ENCODE results near the gene SLC25A33. TPM values are rescaled to one million over a fixed set of nuclear protein-coding genes. Genes with fewer than 3 reads are reported as not detected.

Gene SLC25A33
- total and polyA plus RNA-seq, 2 donors from 2014 or later = 3.8 to 11.3 TPM

DNA sequence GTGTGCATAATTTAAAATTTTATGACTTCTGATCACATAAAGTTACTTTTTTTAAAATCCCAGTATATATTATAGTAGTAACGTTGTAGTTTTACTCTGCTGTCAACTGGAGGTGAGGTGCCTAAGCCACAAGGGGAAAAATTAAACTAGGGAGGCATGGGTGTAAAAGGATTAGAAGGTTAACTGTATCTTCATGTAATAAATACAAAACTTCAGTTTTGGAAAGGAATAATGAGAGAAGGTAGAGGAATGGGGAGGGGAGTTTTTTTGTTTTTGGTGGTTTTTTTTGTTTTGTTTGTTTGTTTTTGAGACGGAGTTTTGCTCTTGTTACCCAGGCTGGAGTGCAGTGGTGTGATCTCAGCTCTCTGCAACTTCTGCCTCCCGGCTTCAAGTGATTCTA lies 5.7 kb downstream of the SLC25A33 start:
- TF ChIP-seq, protein P1, sequence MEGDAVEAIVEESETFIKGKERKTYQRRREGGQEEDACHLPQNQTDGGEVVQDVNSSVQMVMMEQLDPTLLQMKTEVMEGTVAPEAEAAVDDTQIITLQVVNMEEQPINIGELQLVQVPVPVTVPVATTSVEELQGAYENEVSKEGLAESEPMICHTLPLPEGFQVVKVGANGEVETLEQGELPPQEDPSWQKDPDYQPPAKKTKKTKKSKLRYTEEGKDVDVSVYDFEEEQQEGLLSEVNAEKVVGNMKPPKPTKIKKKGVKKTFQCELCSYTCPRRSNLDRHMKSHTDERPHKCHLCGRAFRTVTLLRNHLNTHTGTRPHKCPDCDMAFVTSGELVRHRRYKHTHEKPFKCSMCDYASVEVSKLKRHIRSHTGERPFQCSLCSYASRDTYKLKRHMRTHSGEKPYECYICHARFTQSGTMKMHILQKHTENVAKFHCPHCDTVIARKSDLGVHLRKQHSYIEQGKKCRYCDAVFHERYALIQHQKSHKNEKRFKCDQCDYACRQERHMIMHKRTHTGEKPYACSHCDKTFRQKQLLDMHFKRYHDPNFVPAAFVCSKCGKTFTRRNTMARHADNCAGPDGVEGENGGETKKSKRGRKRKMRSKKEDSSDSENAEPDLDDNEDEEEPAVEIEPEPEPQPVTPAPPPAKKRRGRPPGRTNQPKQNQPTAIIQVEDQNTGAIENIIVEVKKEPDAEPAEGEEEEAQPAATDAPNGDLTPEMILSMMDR (IDR thresholded peaks at IDR 0.05; ENCODE audit: borderline replicate concordance, extremely low read depth, insufficient read depth) = no peak
- H3K36me3 ChIP-seq (ENCODE audit: control insufficient read depth in 2 of 3, insufficient read depth in 3 of 3, low read length in 3 of 3) = no peaks in the 10 kb centered on the region
- no peaks in the 10 kb centered on the region for H3K27me3 ChIP-seq (ENCODE audit: control insufficient read depth, insufficient read depth, low read length)
- no peak overlapping the region for H3K27ac ChIP-seq (ENCODE audit: low read depth in 2 of 2, low read length in 2 of 2)
- intact Hi-C loops (cut with DNase I) = no loop called here
- H3K9ac ChIP-seq (ENCODE audit: low read length in 3 of 3) = no peak overlapping the region
- no peaks in the 10 kb centered on the region for H3K9me3 ChIP-seq (ENCODE audit: control insufficient read depth in 2 of 3, insufficient read depth in 1 of 3, low read length in 3 of 3)
- H3K4me1 ChIP-seq (ENCODE audit: control insufficient read depth in 2 of 3, insufficient read depth in 2 of 3, low read depth in 1 of 3, low read length in 3 of 3) = peaks cover 0 to 10% (median 0%) of the 10 kb centered on the region in 3 donors
- DNase-seq = no peak
- no peak overlapping the region for H3K4me3 ChIP-seq (ENCODE audit: low read length in 3 of 3)
- no peak for FAIRE-seq

- Histone ChIP-seq H3K36me3 (ENCODE audit: control insufficient read depth in 2 of 3, insufficient read depth in 3 of 3, low read length in 3 of 3) (no peaks in the 10 kb centered on the region), H3K9ac (ENCODE audit: low read length in 3 of 3) (no peak overlapping the region), H3K4me3 (ENCODE audit: low read length in 3 of 3) (no peak overlapping the region), H3K9me3 (ENCODE audit: control insufficient read depth in 2 of 3, insufficient read depth in 1 of 3, low read length in 3 of 3) (no peaks in the 10 kb centered on the region), H3K27me3 (ENCODE audit: control insufficient read depth, insufficient read depth, low read length) (no peaks in the 10 kb centered on the region), H3K4me1 (ENCODE audit: control insufficient read depth in 2 of 3, insufficient read depth in 2 of 3, low read depth in 1 of 3, low read length in 3 of 3) (no peaks in the 10 kb centered on the region), H3K27ac (ENCODE audit: low read depth in 2 of 2, low read length in 2 of 2) (no peak overlapping the region)
- DNase-seq (no peak), FAIRE-seq (no peak)
- TF ChIP-seq, protein P1 (IDR thresholded peaks at IDR 0.05; ENCODE audit: borderline replicate concordance, extremely low read depth, insufficient read depth) = no peak
- intact Hi-C loops (cut with DNase I) = no loop called here
Measured at GRCh38 chr1:9549955-9550546, 10.8 kb downstream of the SLC25A33 start.

DNA sequence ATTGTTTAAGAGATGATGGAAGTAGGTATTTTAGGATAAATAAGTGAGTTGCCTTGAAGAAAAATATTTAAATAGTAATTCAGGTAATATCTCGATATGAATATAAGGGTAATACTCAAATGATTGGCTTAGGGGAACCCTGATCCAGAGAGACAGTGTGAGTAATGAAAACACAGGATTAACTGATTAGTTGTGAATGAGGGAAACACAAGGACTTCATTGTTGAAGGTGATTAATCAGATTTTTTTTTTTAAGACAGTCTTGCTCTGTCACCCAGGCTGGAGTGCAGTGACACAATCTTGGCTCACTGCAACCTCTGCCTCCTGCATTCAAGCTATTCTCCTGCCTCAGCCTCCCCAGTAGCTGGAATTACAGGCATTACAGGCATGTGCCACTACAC lies 12.7 kb downstream of the SLC25A33 start:
- no peak overlapping the region for H3K9ac ChIP-seq (ENCODE audit: low read length in 3 of 3)
- no peaks in the 10 kb centered on the region for H3K9me3 ChIP-seq (ENCODE audit: control insufficient read depth in 2 of 3, insufficient read depth in 1 of 3, low read length in 3 of 3)
- H3K36me3 ChIP-seq (ENCODE audit: control insufficient read depth in 2 of 3, insufficient read depth in 3 of 3, low read length in 3 of 3) = peaks cover 0 to 8% (median 3%) of the 10 kb centered on the region in 3 donors
- H3K4me3 ChIP-seq (ENCODE audit: low read length in 3 of 3) = no peak overlapping the region
- H3K27me3 ChIP-seq (ENCODE audit: control insufficient read depth, insufficient read depth, low read length) = no peaks in the 10 kb centered on the region
- H3K4me1 ChIP-seq (ENCODE audit: control insufficient read depth in 2 of 3, insufficient read depth in 2 of 3, low read depth in 1 of 3, low read length in 3 of 3) = no peaks in the 10 kb centered on the region
- H3K27ac ChIP-seq (ENCODE audit: low read depth in 2 of 2, low read length in 2 of 2) = no peak overlapping the region
- intact Hi-C loops (cut with DNase I) = no loop called here
- DNase-seq = no peak
- TF ChIP-seq, protein P1 (IDR thresholded peaks at IDR 0.05; ENCODE audit: borderline replicate concordance, extremely low read depth, insufficient read depth) = no peak
- FAIRE-seq = no peak

GRCh38 chr1:9553736-9554144 lies 14.5 kb downstream of the SLC25A33 start:
- no peak for FAIRE-seq
- Histone ChIP-seq H3K27ac (ENCODE audit: low read depth in 2 of 2, low read length in 2 of 2) (no peak overlapping the region), H3K27me3 (ENCODE audit: control insufficient read depth, insufficient read depth, low read length) (no peaks in the 10 kb centered on the region), H3K4me3 (ENCODE audit: low read length in 3 of 3) (no peak overlapping the region), H3K4me1 (ENCODE audit: control insufficient read depth in 2 of 3, insufficient read depth in 2 of 3, low read depth in 1 of 3, low read length in 3 of 3) (peaks cover 0 to 7% (median 0%) of the 10 kb centered on the region in 3 donors), H3K9me3 (ENCODE audit: control insufficient read depth in 2 of 3, insufficient read depth in 1 of 3, low read length in 3 of 3) (no peaks in the 10 kb centered on the region), H3K9ac (ENCODE audit: low read length in 3 of 3) (no peak overlapping the region), H3K36me3 (ENCODE audit: control insufficient read depth in 2 of 3, insufficient read depth in 3 of 3, low read length in 3 of 3) (peaks cover 0 to 8% (median 7%) of the 10 kb centered on the region in 3 donors)
- no peak for DNase-seq
- TF ChIP-seq, protein P1 (IDR thresholded peaks at IDR 0.05; ENCODE audit: borderline replicate concordance, extremely low read depth, insufficient read depth) = no peak
- intact Hi-C loops (cut with DNase I) = no loop called here

Data from kidney (tissue), 14 donors.